MM.1S (cell line): ENCODE data around the gene CCDC18.

ENCODE experiments used
- CTCF ChIP-seq: fragments of 300-600 bp; sonication (generic); IDR thresholded peaks from 2 replicates; pipeline ENCODE4 v1.5.1; 2016; ENCODE audit warnings: antibody characterized with exemption, low read length, mixed read lengths
- EZH2 ChIP-seq: fragments of 300-600 bp; sonication (generic); optimal IDR thresholded peaks from 2 replicates; pipeline ENCODE3; 2017; ENCODE audit warnings: low read depth, mild to moderate bottlenecking, antibody characterized with exemption, low read length, mixed read lengths
- EZH2phosphoT487 ChIP-seq: fragments of 300-600 bp; sonication (generic); IDR thresholded peaks from 2 replicates; pipeline ENCODE4 v1.6.1; 2018; ENCODE audit warnings: antibody characterized with exemption, low read length

DNA sequence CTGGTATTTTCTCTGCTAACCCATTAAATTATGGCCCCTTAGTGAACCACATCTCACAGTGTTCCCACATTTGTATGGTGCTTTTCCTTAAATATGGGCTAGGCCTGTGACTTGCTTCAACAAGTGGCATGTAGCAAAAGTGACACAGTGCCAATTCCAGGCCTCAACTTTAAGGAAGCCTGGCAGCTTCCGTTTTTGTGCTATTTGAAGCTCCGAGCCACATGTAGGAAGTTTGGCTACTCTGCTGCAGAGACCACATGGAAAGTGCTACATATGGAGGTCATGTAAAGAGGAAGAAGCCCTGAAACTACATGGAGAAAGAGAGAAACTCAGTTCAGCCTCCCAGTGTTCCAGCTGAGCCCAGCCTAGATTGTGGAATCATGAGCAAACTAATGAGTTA is 136.7 kb downstream of the CCDC18 start:
- TF ChIP-seq CTCF, result no peak
- TF ChIP-seq EZH2, result no peak
- TF ChIP-seq EZH2phosphoT487, result no peak
